Dendritic cell treated with granulocyte-macrophage colony-stimulating factor and Interleukin-4, amounts not matched to agents 40 ng/mL and 50 ng/mL, for 4 days (primary cell): ENCODE measurements around the gene MYO3B.
"Not testable (repeated sequence)": the region's sequence is repeated elsewhere in the genome, so short reads cannot be mapped to it uniquely, and the experiment has no call there.

ENCODE experiments used
- H3K27ac Mint-ChIP-seq: one replicate; pipeline ENCODE4 v1.8.0; 2022; ENCODE audit warnings: mild to moderate bottlenecking, mixed read lengths
- H3K27me3 Mint-ChIP-seq: one replicate; pipeline ENCODE4 v1.8.0; 2022; ENCODE audit warnings: mild to moderate bottlenecking, mixed read lengths
- H3K36me3 Mint-ChIP-seq: one replicate; pipeline ENCODE4 v1.8.0; 2022; ENCODE audit warnings: low read depth, mixed read lengths
- H3K4me1 Mint-ChIP-seq: one replicate; pipeline ENCODE4 v1.8.0; 2022; ENCODE audit warnings: low read depth, mixed read lengths
- H3K4me3 Mint-ChIP-seq: one replicate; pipeline ENCODE4 v1.8.0; 2022; ENCODE audit warnings: mild to moderate bottlenecking, moderate library complexity, mixed read lengths
- H3K9me3 Mint-ChIP-seq: one replicate; pipeline ENCODE4 v1.8.0; 2022; ENCODE audit warnings: mixed read lengths
- intact Hi-C: fragments of 100-400 bp; cut with micrococcal nuclease; formaldehyde crosslinking; loops from one replicate; pipeline ENCODE4 v1.15.0; 2022

MYO3B gene

GRCh38 chr2:170212625-170213280 lies 34.8 kb downstream of the MYO3B start:
- Mint-ChIP-seq H3K27ac (no peak overlapping the region), H3K9me3 (peaks cover 12% of the 10 kb centered on the region), H3K4me1 (peaks cover 10% of the 10 kb centered on the region), H3K27me3 (peaks cover 5% of the 10 kb centered on the region), H3K4me3 (peak overlapping the region; percentile 30), H3K36me3 (no peaks in the 10 kb centered on the region)
- intact Hi-C loops: no loop called here

- H3K36me3 Mint-ChIP-seq, H3K27me3 Mint-ChIP-seq, H3K27ac Mint-ChIP-seq, intact Hi-C loops: not testable (repeated sequence)
- Mint-ChIP-seq H3K4me1 (peaks cover 10% of the 10 kb centered on the region), H3K9me3 (peaks cover 12% of the 10 kb centered on the region), H3K4me3 (peak overlapping the region; percentile 30)
Measured at GRCh38 chr2:170213281-170213625, 35.3 kb downstream of the MYO3B start.

GRCh38 chr2:170213651-170214050 lies 35.7 kb downstream of the MYO3B start:
- intact Hi-C loops: no loop called here
- Mint-ChIP-seq H3K27ac (no peak overlapping the region), H3K27me3 (peaks cover 5% of the 10 kb centered on the region), H3K4me1 (peaks cover 10% of the 10 kb centered on the region), H3K36me3 (no peaks in the 10 kb centered on the region), H3K9me3 (peaks cover 12% of the 10 kb centered on the region), H3K4me3 (no peak overlapping the region)

- Mint-ChIP-seq H3K4me3 (no peak overlapping the region), H3K9me3 (peaks cover 12% of the 10 kb centered on the region), H3K27ac (no peak overlapping the region), H3K27me3 (peaks cover 5% of the 10 kb centered on the region), H3K36me3 (no peaks in the 10 kb centered on the region), H3K4me1 (peaks cover 10% of the 10 kb centered on the region)
- intact Hi-C loops: no loop called here
Measured at GRCh38 chr2:170214309-170214948, 36.5 kb downstream of the MYO3B start.

GRCh38 chr2:170215021-170215420 lies 37.1 kb downstream of the MYO3B start:
- H3K4me1 Mint-ChIP-seq: peaks cover 10% of the 10 kb centered on the region
- no peak overlapping the region for H3K27ac Mint-ChIP-seq
- intact Hi-C loops: no loop called here
- peaks cover 5% of the 10 kb centered on the region for H3K27me3 Mint-ChIP-seq
- no peak overlapping the region for H3K4me3 Mint-ChIP-seq
- peaks cover 12% of the 10 kb centered on the region for H3K9me3 Mint-ChIP-seq
- no peaks in the 10 kb centered on the region for H3K36me3 Mint-ChIP-seq

GRCh38 chr2:170216428-170216827 lies 38.5 kb downstream of the MYO3B start:
- intact Hi-C loops: no loop called here
- peaks cover 5% of the 10 kb centered on the region for H3K27me3 Mint-ChIP-seq
- H3K4me1 Mint-ChIP-seq: peaks cover 10% of the 10 kb centered on the region
- H3K9me3 Mint-ChIP-seq: peaks cover under 1% of the 10 kb centered on the region
- no peaks in the 10 kb centered on the region for H3K36me3 Mint-ChIP-seq
- H3K4me3 Mint-ChIP-seq: no peak overlapping the region
- H3K27ac Mint-ChIP-seq: no peak overlapping the region

- peaks cover 5% of the 10 kb centered on the region for H3K27me3 Mint-ChIP-seq
- no peaks in the 10 kb centered on the region for H3K36me3 Mint-ChIP-seq
- H3K4me1 Mint-ChIP-seq: peaks cover 10% of the 10 kb centered on the region
- no peak overlapping the region for H3K4me3 Mint-ChIP-seq
- no peaks in the 10 kb centered on the region for H3K9me3 Mint-ChIP-seq
- intact Hi-C loops: no loop called here
- no peak overlapping the region for H3K27ac Mint-ChIP-seq
Measured at GRCh38 chr2:170216981-170217380, 39.0 kb downstream of the MYO3B start.

- H3K9me3 Mint-ChIP-seq: no peaks in the 10 kb centered on the region
- peaks cover 1% of the 10 kb centered on the region for H3K27me3 Mint-ChIP-seq
- no peak overlapping the region for H3K27ac Mint-ChIP-seq
- intact Hi-C loops: no loop called here
- H3K36me3 Mint-ChIP-seq: no peaks in the 10 kb centered on the region
- peaks cover 5% of the 10 kb centered on the region for H3K4me1 Mint-ChIP-seq
- H3K4me3 Mint-ChIP-seq: no peak overlapping the region
Measured at GRCh38 chr2:170217778-170218251, 39.9 kb downstream of the MYO3B start.

- no peaks in the 10 kb centered on the region for H3K36me3 Mint-ChIP-seq
- H3K27ac Mint-ChIP-seq: no peak overlapping the region
- no peaks in the 10 kb centered on the region for H3K4me1 Mint-ChIP-seq
- intact Hi-C loops: no loop called here
- H3K27me3 Mint-ChIP-seq: peaks cover 1% of the 10 kb centered on the region
- H3K4me3 Mint-ChIP-seq: no peak overlapping the region
- H3K9me3 Mint-ChIP-seq: no peaks in the 10 kb centered on the region
Measured at GRCh38 chr2:170218456-170218855, 40.5 kb downstream of the MYO3B start.

GRCh38 chr2:170218931-170219330 lies 41.0 kb downstream of the MYO3B start:
- Mint-ChIP-seq H3K4me1 (no peaks in the 10 kb centered on the region), H3K4me3 (no peak overlapping the region), H3K27ac (no peak overlapping the region), H3K36me3 (no peaks in the 10 kb centered on the region), H3K9me3 (no peaks in the 10 kb centered on the region), H3K27me3 (peaks cover 1% of the 10 kb centered on the region)
- intact Hi-C loops: no loop called here

GRCh38 chr2:170221317-170222288 lies 43.7 kb downstream of the MYO3B start:
- Mint-ChIP-seq H3K27me3 (no peaks in the 10 kb centered on the region), H3K27ac (no peak overlapping the region), H3K36me3 (no peaks in the 10 kb centered on the region), H3K4me3 (no peak overlapping the region), H3K9me3 (no peaks in the 10 kb centered on the region), H3K4me1 (no peaks in the 10 kb centered on the region)
- intact Hi-C loops: no loop called here

- H3K36me3 Mint-ChIP-seq: no peaks in the 10 kb centered on the region
- intact Hi-C loops: no loop called here
- no peaks in the 10 kb centered on the region for H3K9me3 Mint-ChIP-seq
- no peaks in the 10 kb centered on the region for H3K27me3 Mint-ChIP-seq
- H3K27ac Mint-ChIP-seq: no peak overlapping the region
- H3K4me1 Mint-ChIP-seq: no peaks in the 10 kb centered on the region
- H3K4me3 Mint-ChIP-seq: no peak overlapping the region
Measured at GRCh38 chr2:170222298-170222697, 44.4 kb downstream of the MYO3B start.

GRCh38 chr2:170222842-170223241 lies 44.9 kb downstream of the MYO3B start:
- Mint-ChIP-seq H3K4me1 (no peaks in the 10 kb centered on the region), H3K9me3 (no peaks in the 10 kb centered on the region), H3K27me3 (no peaks in the 10 kb centered on the region), H3K36me3 (no peaks in the 10 kb centered on the region), H3K27ac (no peak overlapping the region), H3K4me3 (no peak overlapping the region)
- intact Hi-C loops: no loop called here

GRCh38 chr2:170224692-170225294 lies 46.8 kb downstream of the MYO3B start:
- intact Hi-C loops: no loop called here
- Mint-ChIP-seq H3K27me3 (no peaks in the 10 kb centered on the region), H3K27ac (no peak overlapping the region), H3K4me3 (no peak overlapping the region), H3K9me3 (no peaks in the 10 kb centered on the region), H3K4me1 (no peaks in the 10 kb centered on the region), H3K36me3 (no peaks in the 10 kb centered on the region)
